AG09309 (cell line): Measurements from ENCODE around the gene KIAA0319L.

ENCODE experiments used
- DNase-seq: peaks from one replicate; pipeline ENCODE4 v3.0.0-alpha.2; 2010; ENCODE audit warnings: low read depth
- H3K4me3 ChIP-seq: 2 replicates; pipeline ENCODE4 v1.5.1; 2011; ENCODE audit warnings: mild to moderate bottlenecking, low read depth, low read length, moderate library complexity; ENCODE audit not compliant: control insufficient read depth
- TF ChIP-seq, protein P1 (sequence below): IDR thresholded peaks from 2 replicates; pipeline ENCODE4 v1.5.1; 2011; ENCODE audit warnings: mild to moderate bottlenecking, low read depth, low read length, inconsistent platforms; ENCODE audit not compliant: insufficient read depth, control insufficient read depth; ENCODE audit errors: missing control alignments

Gene KIAA0319L

DNA sequence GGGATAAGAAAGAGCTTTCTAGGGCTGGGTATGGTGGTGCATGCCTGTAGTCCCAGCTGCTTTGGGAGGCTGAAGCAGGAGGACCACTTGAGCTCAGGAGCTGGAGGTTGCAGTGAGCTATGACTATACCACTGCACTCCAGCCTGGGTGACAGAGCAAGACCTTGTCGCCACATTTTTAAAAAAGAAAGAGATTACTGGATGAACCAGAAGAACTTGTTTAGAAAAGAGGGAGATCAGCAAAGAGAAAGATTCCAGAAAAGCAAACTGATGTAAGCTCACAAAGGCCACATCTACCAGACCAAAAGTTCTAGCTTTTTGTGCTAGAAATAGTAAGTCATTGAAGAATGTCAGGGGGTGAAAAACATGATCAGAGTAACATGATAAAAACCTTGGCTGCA, 117.6 kb downstream of the KIAA0319L start:
- no peak for DNase-seq
- TF ChIP-seq, protein P1, sequence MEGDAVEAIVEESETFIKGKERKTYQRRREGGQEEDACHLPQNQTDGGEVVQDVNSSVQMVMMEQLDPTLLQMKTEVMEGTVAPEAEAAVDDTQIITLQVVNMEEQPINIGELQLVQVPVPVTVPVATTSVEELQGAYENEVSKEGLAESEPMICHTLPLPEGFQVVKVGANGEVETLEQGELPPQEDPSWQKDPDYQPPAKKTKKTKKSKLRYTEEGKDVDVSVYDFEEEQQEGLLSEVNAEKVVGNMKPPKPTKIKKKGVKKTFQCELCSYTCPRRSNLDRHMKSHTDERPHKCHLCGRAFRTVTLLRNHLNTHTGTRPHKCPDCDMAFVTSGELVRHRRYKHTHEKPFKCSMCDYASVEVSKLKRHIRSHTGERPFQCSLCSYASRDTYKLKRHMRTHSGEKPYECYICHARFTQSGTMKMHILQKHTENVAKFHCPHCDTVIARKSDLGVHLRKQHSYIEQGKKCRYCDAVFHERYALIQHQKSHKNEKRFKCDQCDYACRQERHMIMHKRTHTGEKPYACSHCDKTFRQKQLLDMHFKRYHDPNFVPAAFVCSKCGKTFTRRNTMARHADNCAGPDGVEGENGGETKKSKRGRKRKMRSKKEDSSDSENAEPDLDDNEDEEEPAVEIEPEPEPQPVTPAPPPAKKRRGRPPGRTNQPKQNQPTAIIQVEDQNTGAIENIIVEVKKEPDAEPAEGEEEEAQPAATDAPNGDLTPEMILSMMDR: no peak
- H3K4me3 ChIP-seq: no peak overlapping the region

DNA sequence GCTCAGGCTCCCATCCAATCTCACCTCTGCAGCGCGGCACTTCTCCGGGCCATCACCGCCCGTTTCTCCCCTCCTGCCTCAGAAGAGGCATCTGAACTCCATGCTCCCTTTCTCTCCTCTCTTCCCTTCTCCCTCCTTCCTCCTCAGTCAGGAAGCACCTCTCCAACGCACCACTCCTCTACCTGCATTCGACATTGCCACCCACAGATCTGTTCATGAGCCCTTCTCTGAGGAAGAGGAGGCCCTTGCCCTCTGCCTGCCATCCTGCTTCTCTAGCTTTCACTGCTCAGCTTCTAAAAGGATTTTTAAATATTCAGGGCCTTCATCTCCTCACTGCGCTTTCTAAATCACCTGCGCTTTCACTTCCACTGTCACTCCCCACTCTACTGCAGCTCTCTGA, 120.0 kb downstream of the KIAA0319L start:
- H3K4me3 ChIP-seq: no peak overlapping the region
- TF ChIP-seq, protein P1: no peak
- DNase-seq: no peak

DNA sequence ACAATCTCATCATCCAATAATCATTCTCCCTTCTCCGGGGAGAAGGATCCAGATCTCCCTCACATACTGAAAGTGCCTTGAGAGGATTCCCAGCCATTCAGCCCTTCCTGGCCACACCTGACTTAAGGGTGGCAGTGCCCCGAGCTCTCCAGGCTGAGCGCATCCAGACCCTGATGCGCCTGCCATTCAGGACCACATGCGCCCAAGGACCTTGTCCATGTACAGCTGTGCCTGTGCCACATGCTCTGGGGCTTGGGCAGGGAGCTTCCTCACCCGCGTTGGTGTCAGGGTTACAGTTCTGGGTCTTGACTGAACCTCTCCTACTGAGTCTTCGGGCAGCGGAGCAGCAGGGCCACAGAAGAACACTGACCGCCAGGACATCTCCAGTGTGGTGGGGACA, 121.1 kb downstream of the KIAA0319L start:
- TF ChIP-seq, protein P1: no peak
- no peak overlapping the region for H3K4me3 ChIP-seq
- DNase-seq: no peak

DNA sequence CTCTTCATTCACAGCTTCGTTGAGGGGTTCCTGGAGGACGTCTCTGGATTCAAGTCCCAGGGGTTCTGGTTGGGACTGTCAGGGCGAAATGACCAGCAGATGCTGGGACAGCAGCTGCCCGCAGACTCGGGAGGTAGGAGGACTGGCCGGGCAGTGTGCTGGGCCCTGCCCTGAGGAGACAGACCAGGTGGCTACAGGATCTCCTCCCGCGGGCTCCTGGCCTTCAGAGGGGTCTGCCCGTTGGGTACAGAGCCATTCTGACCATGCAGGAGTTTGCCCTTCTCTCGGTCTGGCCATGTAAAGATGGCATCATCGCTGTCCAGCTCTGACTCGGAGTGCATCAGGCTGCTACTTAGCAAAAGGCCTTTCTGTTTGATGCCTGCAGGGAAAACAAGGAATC, 122.5 kb downstream of the KIAA0319L start:
- H3K4me3 ChIP-seq: no peak overlapping the region
- TF ChIP-seq, protein P1: no peak
- DNase-seq: no peak

DNA sequence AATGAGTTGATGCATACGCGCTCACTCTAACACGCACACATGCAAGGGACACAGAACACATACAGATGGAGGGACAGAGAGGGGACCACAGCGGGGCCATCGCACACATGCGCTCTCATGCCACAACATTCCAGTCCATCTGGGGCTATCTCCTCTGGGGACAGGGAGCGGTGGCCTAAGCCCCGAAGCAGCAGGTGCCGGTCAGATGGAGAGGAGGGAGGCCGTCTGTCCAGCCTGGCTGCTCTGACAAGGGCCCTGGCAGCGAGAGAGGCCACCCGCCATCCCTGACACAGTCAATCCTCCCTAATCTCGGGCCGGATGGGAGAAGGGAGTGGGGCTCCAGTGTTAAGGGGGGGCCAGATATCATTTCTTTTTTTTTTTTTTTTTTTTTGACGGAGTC, 123.5 kb downstream of the KIAA0319L start:
- DNase-seq: no peak
- TF ChIP-seq, protein P1: no peak
- no peak overlapping the region for H3K4me3 ChIP-seq

DNA sequence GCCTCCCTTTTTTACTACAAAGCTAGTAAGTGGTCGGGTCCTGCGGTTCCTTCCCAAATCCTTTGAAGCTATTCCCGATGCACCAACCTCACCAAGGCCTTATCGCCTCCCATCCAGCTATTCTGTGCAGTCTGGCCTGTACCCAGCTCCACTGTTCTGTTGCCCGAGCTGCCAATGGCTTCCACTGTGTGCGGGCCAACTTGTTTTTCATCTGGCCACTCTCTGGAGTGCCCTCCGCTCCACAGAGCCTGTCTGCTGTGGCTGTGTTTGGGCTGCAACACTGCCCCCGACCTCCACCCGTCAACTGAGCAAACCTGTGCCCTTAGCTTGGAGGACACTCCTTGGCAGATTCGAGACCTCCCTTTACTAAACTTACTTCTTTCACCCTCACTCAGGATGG, 125.0 kb downstream of the KIAA0319L start:
- no peak overlapping the region for H3K4me3 ChIP-seq
- DNase-seq: no peak
- TF ChIP-seq, protein P1: no peak

DNA sequence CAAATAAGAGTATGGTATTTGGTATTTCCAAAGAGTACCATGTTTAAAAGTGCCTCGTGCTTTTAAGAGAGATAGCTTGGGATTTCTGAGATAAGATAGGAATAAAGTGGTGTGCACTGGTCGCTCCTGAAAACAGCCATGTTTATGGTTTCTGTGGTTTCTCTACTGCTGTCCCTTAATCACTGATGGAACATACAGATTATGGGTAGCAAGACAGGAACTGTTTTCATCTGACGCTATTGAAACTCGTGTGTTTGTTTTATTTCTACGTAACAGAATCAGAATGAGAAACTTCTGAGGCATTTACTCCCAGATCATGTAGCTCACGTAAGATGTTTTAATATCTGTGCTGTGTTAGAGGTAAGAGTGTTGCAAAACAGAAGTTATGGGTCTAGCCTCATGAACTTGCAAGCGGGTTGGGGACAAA, 126.0 kb downstream of the KIAA0319L start:
- DNase-seq: no peak
- TF ChIP-seq, protein P1: no peak
- no peak overlapping the region for H3K4me3 ChIP-seq
